Osteocyte (in vitro differentiated cells): ENCODE measurements around the gene FEM1C. TPM values are rescaled to one million over a fixed set of nuclear protein-coding genes. Genes with fewer than 3 reads are reported as not detected.

Experiments
- DNase-seq: peaks from one replicate; pipeline ENCODE4 v3.0.0; 2021; ENCODE audit warnings: mixed read lengths; ENCODE audit not compliant: unreplicated experiment; ENCODE audit errors: extremely low spot score
- H3K27ac Mint-ChIP-seq: one replicate; pipeline ENCODE4 v1.8.0; 2021; ENCODE audit warnings: mild to moderate bottlenecking, mixed read lengths; ENCODE audit not compliant: unreplicated experiment
- H3K27me3 Mint-ChIP-seq: one replicate; pipeline ENCODE4 v1.8.0; 2021; ENCODE audit warnings: mixed read lengths; ENCODE audit not compliant: unreplicated experiment
- H3K36me3 Mint-ChIP-seq: one replicate; pipeline ENCODE4 v1.8.0; 2021; ENCODE audit warnings: mixed read lengths; ENCODE audit not compliant: unreplicated experiment
- H3K4me1 Mint-ChIP-seq: one replicate; pipeline ENCODE4 v1.8.0; 2021; ENCODE audit warnings: mixed read lengths; ENCODE audit not compliant: unreplicated experiment
- H3K4me3 Mint-ChIP-seq: one replicate; pipeline ENCODE4 v1.8.0; 2021; ENCODE audit warnings: mild to moderate bottlenecking, moderate library complexity, mixed read lengths; ENCODE audit not compliant: unreplicated experiment
- H3K9me3 Mint-ChIP-seq: one replicate; pipeline ENCODE4 v1.8.0; 2021; ENCODE audit warnings: mixed read lengths; ENCODE audit not compliant: unreplicated experiment
- CTCF ChIP-seq: fragments of 200-600 bp; sonication (generic); IDR thresholded peaks from 2 replicates; pipeline ENCODE4 v1.5.0; 2021; ENCODE audit warnings: antibody characterized with exemption, mild to moderate bottlenecking, moderate library complexity
- total RNA-seq: library from RNA; stranded (reverse); gene quantifications from 2 replicates; pipeline ENCODE4 v1.2.1, GENCODE V29; 2021

Gene FEM1C
- total RNA-seq, 1 donor from 2014 or later = 12.8 TPM

- no peaks in the 10 kb centered on the region for H3K9me3 Mint-ChIP-seq
- H3K4me1 Mint-ChIP-seq = no peaks in the 10 kb centered on the region
- H3K4me3 Mint-ChIP-seq = no peak overlapping the region
- peaks cover 30% of the 10 kb centered on the region for H3K27me3 Mint-ChIP-seq
- no peaks in the 10 kb centered on the region for H3K36me3 Mint-ChIP-seq
- no peak overlapping the region for H3K27ac Mint-ChIP-seq
- TF ChIP-seq CTCF = no peak
- no peak for DNase-seq
Observed at GRCh38 chr5:115503420-115503819, 41.2 kb downstream of the FEM1C start.

GRCh38 chr5:115501464-115502210 is 42.9 kb downstream of the FEM1C start:
- peaks cover 41% of the 10 kb centered on the region for H3K27me3 Mint-ChIP-seq
- H3K9me3 Mint-ChIP-seq = no peaks in the 10 kb centered on the region
- H3K36me3 Mint-ChIP-seq = no peaks in the 10 kb centered on the region
- DNase-seq = no peak
- no peak for TF ChIP-seq CTCF
- H3K27ac Mint-ChIP-seq = no peak overlapping the region
- H3K4me1 Mint-ChIP-seq = no peaks in the 10 kb centered on the region
- no peak overlapping the region for H3K4me3 Mint-ChIP-seq

GRCh38 chr5:115500225-115500624 is 44.4 kb downstream of the FEM1C start:
- no peak overlapping the region for H3K4me3 Mint-ChIP-seq
- H3K9me3 Mint-ChIP-seq = no peaks in the 10 kb centered on the region
- no peak overlapping the region for H3K27ac Mint-ChIP-seq
- H3K36me3 Mint-ChIP-seq = no peaks in the 10 kb centered on the region
- no peak for DNase-seq
- TF ChIP-seq CTCF = no peak
- H3K27me3 Mint-ChIP-seq = peaks cover 48% of the 10 kb centered on the region
- H3K4me1 Mint-ChIP-seq = no peaks in the 10 kb centered on the region

GRCh38 chr5:115496936-115497576 is 47.5 kb downstream of the FEM1C start:
- no peak for TF ChIP-seq CTCF
- Mint-ChIP-seq H3K27ac (no peak overlapping the region), H3K4me1 (no peaks in the 10 kb centered on the region), H3K27me3 (peaks cover 67% of the 10 kb centered on the region), H3K36me3 (no peaks in the 10 kb centered on the region), H3K9me3 (no peaks in the 10 kb centered on the region), H3K4me3 (no peak overlapping the region)
- no peak for DNase-seq

GRCh38 chr5:115494570-115495289 is 49.8 kb downstream of the FEM1C start:
- Mint-ChIP-seq H3K4me3 (no peak overlapping the region), H3K27ac (no peak overlapping the region), H3K36me3 (no peaks in the 10 kb centered on the region), H3K9me3 (no peaks in the 10 kb centered on the region), H3K4me1 (no peaks in the 10 kb centered on the region), H3K27me3 (peaks cover 56% of the 10 kb centered on the region)
- TF ChIP-seq CTCF = no peak
- no peak for DNase-seq
